IPS-20b (cell line): ENCODE data around the gene ZSCAN5B.
A peak's percentile ranks its signal among the peaks of the same experiment; 100 is the strongest.
"Not testable (repeated sequence)": the region's sequence is repeated elsewhere in the genome, so short reads cannot be mapped to it uniquely, and the experiment has no call there.

Experiments used
- H3K27ac ChIP-seq: one replicate; pipeline ENCODE4 v1.5.1; 2013; ENCODE audit warnings: low read length
- H3K27me3 ChIP-seq: 2 replicates; pipeline ENCODE4 v1.6.1; 2013; ENCODE audit warnings: mild to moderate bottlenecking, low read length, inconsistent platforms; ENCODE audit not compliant: insufficient read depth
- H3K36me3 ChIP-seq: 2 replicates; pipeline ENCODE4 v1.6.1; 2013; ENCODE audit warnings: low read depth, mild to moderate bottlenecking, inconsistent platforms, low read length, moderate library complexity; ENCODE audit not compliant: insufficient read depth
- H3K4me1 ChIP-seq: 2 replicates; pipeline ENCODE4 v1.6.1; 2013; ENCODE audit warnings: mild to moderate bottlenecking, control low read depth, inconsistent platforms, low read length, moderate library complexity; ENCODE audit not compliant: insufficient read depth
- H3K4me3 ChIP-seq: 2 replicates; pipeline ENCODE4 v1.5.1; 2013; ENCODE audit warnings: mild to moderate bottlenecking, low read length, inconsistent platforms
- H3K9ac ChIP-seq: 2 replicates; pipeline ENCODE4 v1.6.1; 2013; ENCODE audit warnings: low read depth, mild to moderate bottlenecking, inconsistent platforms, low read length, moderate library complexity
- H3K9me3 ChIP-seq: 2 replicates; pipeline ENCODE4 v1.6.1; 2013; ENCODE audit warnings: mild to moderate bottlenecking, low read depth, low read length, inconsistent platforms; ENCODE audit not compliant: insufficient read depth

Gene ZSCAN5B

DNA sequence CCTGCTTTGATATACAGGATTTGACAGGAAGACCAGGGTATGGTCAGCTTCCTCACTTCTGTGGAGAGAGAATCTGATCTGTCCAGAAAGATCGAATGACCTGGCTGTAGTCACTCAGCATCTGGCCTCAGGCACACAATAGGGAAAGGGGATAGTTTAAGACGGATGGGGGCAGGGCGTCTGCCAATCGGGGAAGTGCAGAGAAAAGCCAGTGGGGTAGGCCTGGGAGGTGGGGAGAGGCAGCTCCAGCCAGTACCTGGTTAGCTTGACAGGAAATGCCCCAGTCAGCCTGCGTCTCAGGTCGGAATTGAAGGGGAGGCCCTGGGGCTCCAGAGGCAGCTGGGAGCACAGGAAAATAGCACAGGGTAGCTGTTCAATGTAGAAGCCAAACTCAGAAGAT lies 44.1 kb downstream of the ZSCAN5B start:
- Histone ChIP-seq H3K4me1 (peaks cover 16% of the 10 kb centered on the region; the same call in 1 of the 2 replicates), H3K4me3 (peak overlapping the region; percentile 16; the same call in 1 of the 2 replicates), H3K27me3 (no peaks in the 10 kb centered on the region), H3K27ac (peak overlapping the region; percentile 6), H3K36me3 (peaks cover 47% of the 10 kb centered on the region), H3K9ac (peak overlapping the region; percentile 25; the same call in 1 of the 2 replicates), H3K9me3 (no peaks in the 10 kb centered on the region)

DNA sequence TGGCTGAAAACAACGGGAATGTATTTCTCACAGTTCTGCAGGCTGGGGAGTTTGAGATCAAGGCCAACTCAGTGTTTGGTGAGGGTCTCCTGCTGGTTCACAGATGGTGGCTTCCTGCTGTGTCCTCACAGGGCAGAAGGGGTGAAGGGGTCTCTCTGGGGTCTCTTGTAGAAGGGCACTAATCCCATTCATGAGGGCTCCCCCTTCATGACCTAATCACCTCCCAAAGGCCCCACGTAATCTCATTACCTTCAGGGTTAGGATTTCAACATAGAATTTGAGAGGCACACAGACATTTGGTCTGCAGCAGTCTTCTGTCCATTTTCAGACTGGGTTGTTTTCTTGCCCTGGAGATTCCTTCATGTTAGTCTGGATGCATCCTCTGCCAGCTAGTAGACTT lies 44.9 kb downstream of the ZSCAN5B start:
- peaks cover 16% of the 10 kb centered on the region; the same call in 1 of the 2 replicates for H3K4me1 ChIP-seq
- H3K9me3 ChIP-seq = no peaks in the 10 kb centered on the region
- H3K9ac ChIP-seq = peak overlapping the region; percentile 25; the same call in 1 of the 2 replicates
- peaks cover 46% of the 10 kb centered on the region for H3K36me3 ChIP-seq
- peak overlapping the region; percentile 6 for H3K27ac ChIP-seq
- no peak overlapping the region for H3K4me3 ChIP-seq
- H3K27me3 ChIP-seq = no peaks in the 10 kb centered on the region

DNA sequence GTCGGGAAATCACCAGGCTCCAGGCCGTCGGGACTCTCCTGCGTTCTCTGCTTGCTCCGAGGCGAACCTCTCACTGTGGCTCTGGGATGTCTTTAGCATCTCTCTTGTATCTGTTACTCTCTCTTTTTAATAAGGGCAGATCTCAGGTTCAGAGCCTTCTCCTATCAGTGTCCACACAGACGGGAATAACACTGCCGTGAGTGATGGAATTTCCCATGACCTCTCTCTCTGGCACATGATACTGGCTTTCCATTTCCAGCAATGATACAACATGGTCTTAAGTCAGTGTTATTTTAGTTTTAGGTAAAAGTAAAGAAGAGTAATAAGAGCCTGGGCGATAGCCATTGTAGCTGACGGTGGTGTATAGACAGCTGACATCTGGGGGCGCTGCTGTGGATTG lies 47.2 kb downstream of the ZSCAN5B start:
- no peaks in the 10 kb centered on the region for H3K27me3 ChIP-seq

DNA sequence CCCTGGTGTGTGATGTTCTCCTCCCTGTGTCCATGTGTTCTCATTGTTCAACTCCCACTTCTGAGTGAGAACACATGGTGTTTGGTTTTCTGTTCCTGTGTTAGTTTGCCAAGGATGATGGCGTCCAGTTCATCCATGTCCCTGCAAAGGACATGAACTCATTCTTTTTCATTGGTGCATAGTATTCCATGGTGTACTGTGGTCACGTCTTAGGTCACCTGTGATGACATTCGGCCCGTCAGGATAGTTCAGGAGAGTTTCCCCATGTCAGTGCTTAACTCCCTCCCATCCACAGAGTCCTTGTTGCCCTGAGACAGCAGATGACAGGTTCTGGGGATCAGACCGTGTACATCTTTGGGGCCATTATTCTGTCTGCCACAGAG lies 47.9 kb downstream of the ZSCAN5B start:
- H3K36me3 ChIP-seq = peaks cover 29% of the 10 kb centered on the region
- no peak overlapping the region for H3K27ac ChIP-seq
- H3K27me3 ChIP-seq = no peaks in the 10 kb centered on the region
- H3K9me3 ChIP-seq = no peaks in the 10 kb centered on the region
- no peak overlapping the region for H3K4me3 ChIP-seq
- no peak overlapping the region for H3K9ac ChIP-seq
- peaks cover 16% of the 10 kb centered on the region; the same call in 1 of the 2 replicates for H3K4me1 ChIP-seq

More for the DNA sequence above, 47.2 kb downstream of the ZSCAN5B start:
- peaks cover 16% of the 10 kb centered on the region; the same call in 1 of the 2 replicates for H3K4me1 ChIP-seq
- H3K36me3 ChIP-seq = peaks cover 36% of the 10 kb centered on the region
- no peak overlapping the region for H3K9ac ChIP-seq
- H3K9me3 ChIP-seq = no peaks in the 10 kb centered on the region
- no peak overlapping the region for H3K4me3 ChIP-seq
- H3K27ac ChIP-seq = no peak overlapping the region

DNA sequence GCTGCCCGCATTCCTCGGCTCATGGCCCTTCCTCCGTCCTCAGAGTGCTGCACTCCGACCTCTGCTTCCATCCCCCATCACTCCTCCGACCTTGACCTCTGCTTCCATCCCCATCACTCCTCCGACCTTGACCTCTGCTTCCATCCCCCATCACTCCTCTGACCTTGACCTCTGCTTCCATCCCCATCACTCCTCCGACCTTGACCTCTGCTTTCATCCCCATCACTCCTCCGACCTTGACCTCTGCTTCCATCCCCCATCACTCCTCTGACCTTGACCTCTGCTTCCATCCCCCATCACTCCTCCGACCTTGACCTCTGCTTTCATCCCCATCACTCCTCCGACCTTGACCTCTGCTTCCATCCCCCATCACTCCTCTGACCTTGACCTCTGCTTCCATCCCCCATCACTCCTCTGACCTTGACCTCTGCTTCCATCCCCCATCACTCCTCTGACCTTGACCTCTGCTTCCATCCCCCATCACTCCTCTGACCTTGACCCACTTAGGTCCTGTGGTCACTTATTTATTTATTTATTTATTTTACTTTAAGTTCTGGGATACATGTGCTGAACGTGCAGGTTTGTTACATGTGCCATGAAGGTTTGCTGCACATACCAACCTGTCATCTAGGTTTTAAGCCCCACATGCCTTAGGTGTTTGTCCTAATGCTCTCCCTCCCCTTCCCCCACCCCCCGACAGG lies 48.5 kb downstream of the ZSCAN5B start:
- not testable (repeated sequence) for H3K27ac ChIP-seq, H3K9ac ChIP-seq

DNA sequence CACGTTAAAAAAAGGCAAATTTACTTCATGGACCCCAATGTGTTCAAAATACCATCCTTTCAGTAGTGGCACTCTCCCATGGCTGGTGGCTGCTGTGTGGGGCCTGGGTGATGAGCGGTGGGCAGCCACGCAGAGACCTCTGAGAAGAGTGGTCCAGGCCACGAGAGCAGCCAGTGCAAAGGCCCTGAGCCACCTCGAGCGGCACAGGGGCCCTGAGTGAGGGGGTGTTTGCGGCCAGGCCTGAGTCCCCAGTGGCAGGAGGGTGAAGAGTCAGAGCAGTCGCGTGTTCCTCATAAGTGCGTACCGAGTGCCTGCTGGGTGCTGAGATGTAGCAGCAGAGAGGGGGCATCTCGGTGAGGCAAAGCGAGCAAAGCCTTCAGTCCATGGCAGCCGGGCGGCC lies 49.5 kb downstream of the ZSCAN5B start:
- peaks cover 7% of the 10 kb centered on the region; the same call in 1 of the 2 replicates for H3K4me1 ChIP-seq
- no peak overlapping the region for H3K27ac ChIP-seq
- H3K36me3 ChIP-seq = peaks cover 23% of the 10 kb centered on the region
- no peak overlapping the region for H3K9ac ChIP-seq
- no peaks in the 10 kb centered on the region for H3K9me3 ChIP-seq
- H3K27me3 ChIP-seq = no peaks in the 10 kb centered on the region
- H3K4me3 ChIP-seq = no peak overlapping the region

More for the DNA sequence above, 48.5 kb downstream of the ZSCAN5B start:
- not testable (repeated sequence) for H3K4me3 ChIP-seq, H3K27me3 ChIP-seq, H3K9me3 ChIP-seq
- Histone ChIP-seq H3K4me1 (peaks cover 16% of the 10 kb centered on the region; the same call in 1 of the 2 replicates), H3K36me3 (peaks cover 27% of the 10 kb centered on the region)

DNA sequence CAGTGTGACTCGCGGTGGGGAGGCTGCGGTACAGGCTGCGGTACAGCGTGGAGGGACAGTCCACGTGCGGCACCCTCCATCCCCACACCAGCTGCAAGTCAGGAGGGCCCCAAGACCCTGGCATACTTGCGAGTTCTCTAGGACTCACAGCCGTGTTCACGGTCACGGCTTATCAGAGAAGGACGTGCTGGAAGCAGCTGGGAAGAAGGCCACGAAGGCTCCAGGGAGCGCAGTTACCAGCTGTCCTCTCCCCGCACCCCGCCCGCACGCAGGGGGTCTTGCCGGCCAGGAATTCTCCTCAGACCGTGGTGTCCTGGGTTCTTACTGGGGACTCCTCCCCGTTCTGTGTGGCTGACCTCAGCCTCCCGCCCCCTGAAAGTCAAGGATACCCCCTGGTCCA lies 50.3 kb downstream of the ZSCAN5B start:
- no peak overlapping the region for H3K9ac ChIP-seq
- H3K9me3 ChIP-seq = no peaks in the 10 kb centered on the region
- H3K4me3 ChIP-seq = no peak overlapping the region
- no peak overlapping the region for H3K27ac ChIP-seq
- peaks cover under 1% of the 10 kb centered on the region; the same call in 1 of the 2 replicates for H3K4me1 ChIP-seq
- H3K36me3 ChIP-seq = peaks cover 23% of the 10 kb centered on the region
- H3K27me3 ChIP-seq = no peaks in the 10 kb centered on the region

DNA sequence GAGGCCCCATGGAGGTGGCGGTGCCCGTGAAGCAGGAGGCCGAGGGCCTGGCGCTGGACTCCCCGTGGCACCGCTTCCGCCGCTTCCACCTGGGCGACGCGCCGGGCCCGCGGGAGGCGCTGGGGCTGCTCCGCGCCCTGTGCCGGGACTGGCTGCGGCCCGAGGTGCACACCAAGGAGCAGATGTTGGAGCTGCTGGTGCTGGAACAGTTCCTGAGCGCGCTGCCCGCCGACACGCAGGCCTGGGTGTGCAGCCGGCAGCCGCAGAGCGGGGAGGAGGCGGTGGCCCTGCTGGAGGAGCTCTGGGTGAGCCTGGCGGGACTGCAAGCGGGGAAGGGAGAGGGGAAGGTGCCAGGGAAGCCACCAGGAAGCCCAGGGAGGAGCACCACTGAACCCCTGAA lies 50.7 kb downstream of the ZSCAN5B start:
- H3K27ac ChIP-seq = no peak overlapping the region
- H3K27me3 ChIP-seq = no peaks in the 10 kb centered on the region
- H3K4me1 ChIP-seq = peaks cover 5% of the 10 kb centered on the region; the same call in 1 of the 2 replicates
- H3K36me3 ChIP-seq = peaks cover 23% of the 10 kb centered on the region
- H3K4me3 ChIP-seq = no peak overlapping the region
- no peaks in the 10 kb centered on the region for H3K9me3 ChIP-seq
- no peak overlapping the region for H3K9ac ChIP-seq

DNA sequence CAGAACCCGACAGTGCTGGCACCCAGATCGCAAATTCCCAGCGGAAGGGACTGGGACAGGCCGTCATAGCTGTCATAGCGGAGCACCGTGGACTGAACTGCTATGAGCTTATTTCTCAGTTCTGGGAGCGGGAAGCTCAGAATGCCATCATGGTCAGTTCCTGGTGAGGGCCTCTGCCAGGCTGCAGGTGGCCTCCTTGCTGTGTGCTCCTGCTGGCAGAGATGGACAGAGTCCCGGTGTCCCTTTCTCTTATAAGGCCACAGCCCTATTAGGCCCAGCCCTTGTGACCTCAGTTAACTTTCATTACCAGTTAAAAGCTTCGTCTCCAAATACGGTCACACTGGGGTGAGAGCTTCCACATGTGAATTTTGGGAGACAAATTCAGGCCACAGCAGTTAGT lies 51.9 kb downstream of the ZSCAN5B start:
- Histone ChIP-seq H3K27ac (no peak overlapping the region), H3K36me3 (peaks cover 23% of the 10 kb centered on the region), H3K4me3 (no peak overlapping the region), H3K27me3 (no peaks in the 10 kb centered on the region), H3K4me1 (peaks cover 7% of the 10 kb centered on the region; the same call in 1 of the 2 replicates), H3K9me3 (no peaks in the 10 kb centered on the region), H3K9ac (no peak overlapping the region)

DNA sequence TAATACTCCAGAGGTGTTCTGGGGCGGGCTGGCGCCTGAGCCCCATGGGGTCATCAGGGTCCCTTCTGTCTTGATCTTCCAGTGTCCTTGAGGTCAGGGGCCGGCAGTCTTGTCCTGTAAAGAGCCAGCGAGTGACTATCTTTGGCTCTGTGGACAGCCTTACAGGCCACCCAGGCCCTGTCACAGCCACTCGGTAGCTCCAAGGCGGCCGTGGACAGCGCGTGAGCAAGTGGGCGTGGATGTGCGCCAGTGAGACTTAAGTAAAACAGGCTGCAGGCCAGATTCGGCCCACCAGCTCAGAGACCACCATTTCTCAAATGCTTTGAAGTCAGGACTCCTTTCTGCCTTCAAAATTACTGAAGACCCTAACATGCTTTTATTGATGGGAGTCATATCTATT lies 52.8 kb downstream of the ZSCAN5B start:
- Histone ChIP-seq H3K27ac (no peak overlapping the region), H3K9me3 (no peaks in the 10 kb centered on the region), H3K36me3 (peaks cover 22% of the 10 kb centered on the region), H3K9ac (no peak overlapping the region), H3K4me3 (no peak overlapping the region), H3K27me3 (no peaks in the 10 kb centered on the region), H3K4me1 (peaks cover 11% of the 10 kb centered on the region; the same call in 1 of the 2 replicates)

DNA sequence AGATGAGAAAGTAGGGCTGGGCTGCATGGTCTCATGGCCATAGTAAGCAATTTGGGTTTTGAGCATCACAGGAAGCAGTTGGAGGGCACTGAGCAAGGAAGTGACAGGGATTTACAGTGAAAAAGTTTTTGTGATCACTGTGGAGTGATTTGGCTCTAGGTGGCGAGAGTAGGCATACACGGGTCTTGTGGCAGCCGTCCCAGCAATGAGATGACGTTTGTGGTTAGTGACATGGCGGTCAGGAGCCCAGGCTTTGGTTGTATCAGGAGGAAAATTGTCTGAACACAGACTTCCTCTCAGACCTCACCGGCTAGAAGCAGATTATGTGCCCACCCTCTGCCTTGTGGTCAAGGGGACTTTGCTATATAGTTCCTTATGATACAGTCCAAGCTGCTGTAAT lies 53.2 kb downstream of the ZSCAN5B start:
- no peak overlapping the region for H3K27ac ChIP-seq
- peaks cover 12% of the 10 kb centered on the region; the same call in 1 of the 2 replicates for H3K4me1 ChIP-seq
- H3K4me3 ChIP-seq = no peak overlapping the region
- H3K9me3 ChIP-seq = no peaks in the 10 kb centered on the region
- H3K9ac ChIP-seq = no peak overlapping the region
- H3K36me3 ChIP-seq = peaks cover 17% of the 10 kb centered on the region
- no peaks in the 10 kb centered on the region for H3K27me3 ChIP-seq

DNA sequence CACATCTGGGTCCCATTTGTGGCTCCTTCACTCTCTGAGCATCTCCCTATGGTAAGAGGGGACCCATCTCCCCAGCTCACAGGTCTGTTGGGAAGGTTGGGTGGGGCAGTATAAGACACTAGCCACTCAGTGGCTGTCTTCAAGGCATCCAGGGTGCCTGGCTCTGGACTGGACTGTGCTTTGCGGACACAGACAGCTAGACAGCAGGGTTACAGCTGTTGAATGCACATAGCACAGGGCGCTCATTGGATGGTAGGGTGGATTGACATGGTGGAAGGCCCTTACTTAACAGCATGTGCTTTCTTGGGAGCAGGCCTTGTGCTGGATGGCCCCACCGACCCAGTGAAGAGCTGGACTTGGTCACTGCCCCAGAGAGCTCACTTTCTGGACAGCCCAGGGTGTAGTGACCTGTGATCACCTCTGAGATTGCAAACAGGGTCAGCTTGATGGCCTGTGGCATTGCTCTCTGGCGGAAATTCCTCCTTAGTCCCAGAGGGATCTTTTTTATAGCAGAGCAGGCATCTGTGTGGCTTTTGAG lies 54.6 kb downstream of the ZSCAN5B start:
- H3K27ac ChIP-seq = no peak overlapping the region
- peaks cover 12% of the 10 kb centered on the region; the same call in 1 of the 2 replicates for H3K4me1 ChIP-seq
- no peak overlapping the region for H3K4me3 ChIP-seq
- no peaks in the 10 kb centered on the region for H3K27me3 ChIP-seq
- H3K9ac ChIP-seq = peak overlapping the region; percentile 27; the same call in 1 of the 2 replicates
- H3K9me3 ChIP-seq = no peaks in the 10 kb centered on the region
- peaks cover 9% of the 10 kb centered on the region for H3K36me3 ChIP-seq
